Hepatic stellate cell (primary cell): ENCODE measurements around the gene SLC25A2.
"Not testable (repeated sequence)": the region's sequence is repeated elsewhere in the genome, so short reads cannot be mapped to it uniquely, and the experiment has no call there.

Experiments
- DNase-seq: peaks from one replicate; pipeline ENCODE4 v3.0.0; 2011; ENCODE audit warnings: low spot score

Gene SLC25A2

DNA sequence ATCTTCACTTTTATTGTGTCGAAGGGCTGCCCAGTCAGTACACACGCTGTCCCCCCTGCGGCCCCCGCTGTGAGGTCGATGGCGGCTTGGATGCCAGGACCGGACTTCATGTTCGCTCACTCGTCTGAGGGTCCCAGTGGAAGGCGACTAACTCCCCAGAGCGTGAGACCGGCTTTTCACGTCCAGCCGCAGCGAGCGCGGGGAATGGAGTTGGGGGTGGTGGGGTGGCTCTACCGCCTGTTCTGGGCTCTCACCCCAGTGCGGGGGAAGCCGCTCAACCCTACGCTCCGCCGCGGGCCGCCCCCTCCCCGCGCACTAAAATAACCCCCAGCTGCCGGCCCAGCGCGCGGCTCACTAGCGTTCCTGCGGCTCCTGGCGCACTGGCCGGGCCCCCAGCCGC is at the start of gene SLC25A2:
Gene SLC25A2 (minus strand): TSS at position 294 of the 400 bp plus-strand sequence. CDS start 184 bp downstream, at position 110.
- DNase-seq: no peak

DNA sequence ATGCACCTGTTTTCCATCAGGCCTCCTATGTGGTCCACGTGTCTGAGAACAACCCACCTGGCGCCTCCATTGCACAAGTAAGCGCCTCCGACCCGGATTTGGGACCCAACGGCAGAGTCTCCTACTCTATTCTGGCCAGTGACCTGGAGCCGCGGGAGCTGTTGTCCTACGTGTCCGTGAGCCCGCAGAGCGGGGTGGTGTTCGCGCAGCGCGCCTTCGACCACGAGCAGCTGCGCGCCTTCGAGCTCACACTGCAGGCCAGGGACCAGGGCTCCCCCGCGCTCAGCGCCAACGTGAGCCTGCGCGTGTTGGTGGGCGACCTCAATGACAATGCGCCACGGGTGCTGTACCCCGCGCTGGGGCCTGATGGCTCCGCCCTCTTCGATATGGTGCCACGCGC is 47.7 kb upstream of the SLC25A2 start:
- no peak for DNase-seq

- DNase-seq: peak; percentile 46
These were observed 46.2 kb upstream of the SLC25A2 start, which contains the start of gene PCDHGB1 for GRCh38 chr5:141349917-141350619. PCDHGB1 (plus strand) TSS chr5:141350099; CDS start chr5:141350261, 162 bp downstream.

DNA sequence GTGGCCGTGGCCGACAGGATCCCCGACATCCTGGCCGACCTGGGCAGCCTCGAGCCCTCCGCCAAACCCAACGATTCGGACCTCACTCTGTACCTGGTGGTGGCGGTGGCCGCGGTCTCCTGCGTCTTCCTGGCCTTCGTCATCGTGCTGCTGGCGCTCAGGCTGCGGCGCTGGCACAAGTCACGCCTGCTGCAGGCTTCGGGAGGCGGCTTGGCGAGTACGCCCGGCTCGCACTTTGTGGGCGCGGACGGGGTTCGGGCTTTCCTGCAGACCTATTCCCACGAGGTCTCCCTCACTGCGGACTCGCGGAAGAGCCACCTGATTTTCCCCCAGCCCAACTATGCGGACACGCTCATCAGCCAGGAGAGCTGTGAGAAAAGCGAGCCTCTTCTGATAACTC is 42.2 kb upstream of the SLC25A2 start:
- DNase-seq: not testable (repeated sequence)

GRCh38 chr5:141345327-141345726 is 41.5 kb upstream of the SLC25A2 start:
- no peak for DNase-seq

- no peak for DNase-seq
These were observed 40.2 kb upstream of the SLC25A2 start for GRCh38 chr5:141343953-141344463.

GRCh38 chr5:141343242-141343952 is 39.5 kb upstream of the SLC25A2 start, which contains the start of gene PCDHGA3:
PCDHGA3 (plus strand) TSS chr5:141343829; CDS start chr5:141344034, 205 bp downstream.
- DNase-seq: no peak

DNA sequence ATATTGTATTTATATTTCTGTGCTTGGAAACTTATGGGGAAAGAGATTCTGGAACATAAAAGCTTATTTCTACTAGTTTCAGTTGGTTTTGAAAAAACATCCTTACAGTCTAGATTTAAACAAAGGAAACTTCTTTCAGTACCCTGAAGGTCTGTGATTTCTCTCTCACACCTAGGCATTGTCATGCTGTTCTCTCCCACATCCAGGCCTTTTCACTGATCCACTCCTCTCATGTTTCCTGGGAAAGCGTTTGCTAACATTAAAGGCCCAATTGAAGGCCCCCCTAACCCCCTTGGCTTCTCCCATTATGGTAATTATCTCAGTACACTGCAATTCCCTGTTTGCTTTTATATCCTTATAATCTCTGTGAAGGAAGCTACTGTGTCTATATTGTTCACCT is 38.9 kb upstream of the SLC25A2 start:
- DNase-seq: no peak

- not testable (repeated sequence) for DNase-seq
These were observed 37.0 kb upstream of the SLC25A2 start for GRCh38 chr5:141340781-141341354.

GRCh38 chr5:141338538-141339306 is 34.9 kb upstream of the SLC25A2 start, which contains the start of gene PCDHGA2:
PCDHGA2 (plus strand) TSS chr5:141338760.
- DNase-seq: peak; percentile 79

- DNase-seq: not testable (repeated sequence)
These were observed 28.7 kb upstream of the SLC25A2 start for GRCh38 chr5:141332571-141332970.

DNA sequence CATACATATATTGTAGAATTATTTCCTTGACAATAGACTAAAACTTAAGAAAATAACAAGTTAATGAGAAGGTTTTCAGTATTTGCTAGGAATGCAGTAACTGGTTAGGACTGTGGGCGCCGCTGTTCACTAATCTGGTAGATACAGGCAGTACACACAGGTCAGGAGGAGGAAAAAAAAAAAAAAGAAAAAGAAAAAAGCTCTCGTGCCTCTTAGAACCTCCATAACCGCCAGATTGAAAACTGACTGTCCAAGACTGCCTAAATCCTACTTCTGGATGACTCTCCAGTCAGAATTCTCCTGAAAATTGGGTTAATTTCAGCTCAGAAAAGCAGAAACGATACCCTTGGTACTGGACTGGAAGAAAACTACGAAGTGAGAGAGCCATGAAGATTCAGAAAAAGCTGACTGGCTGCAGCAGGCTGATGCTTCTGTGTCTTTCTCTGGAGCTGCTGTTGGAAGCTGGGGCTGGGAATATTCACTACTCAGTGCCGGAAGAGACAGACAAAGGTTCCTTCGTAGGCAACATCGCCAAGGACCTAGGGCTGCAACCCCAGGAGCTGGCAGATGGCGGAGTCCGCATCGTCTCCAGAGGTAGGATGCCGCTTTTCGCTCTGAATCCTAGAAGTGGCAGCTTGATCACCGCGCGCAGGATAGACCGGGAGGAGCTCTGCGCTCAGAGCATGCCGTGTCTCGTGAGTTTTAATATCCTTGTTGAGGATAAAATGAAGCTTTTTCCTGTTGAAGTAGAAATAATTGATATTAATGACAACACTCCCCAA is 26.6 kb upstream of the SLC25A2 start, which contains the start of gene PCDHGA1:
Gene PCDHGA1 (plus strand): TSS at position 216 of the 782 bp plus-strand sequence.
- peak; percentile 62 for DNase-seq

GRCh38 chr5:141328231-141328630 is 24.4 kb upstream of the SLC25A2 start:
- no peak for DNase-seq

DNA sequence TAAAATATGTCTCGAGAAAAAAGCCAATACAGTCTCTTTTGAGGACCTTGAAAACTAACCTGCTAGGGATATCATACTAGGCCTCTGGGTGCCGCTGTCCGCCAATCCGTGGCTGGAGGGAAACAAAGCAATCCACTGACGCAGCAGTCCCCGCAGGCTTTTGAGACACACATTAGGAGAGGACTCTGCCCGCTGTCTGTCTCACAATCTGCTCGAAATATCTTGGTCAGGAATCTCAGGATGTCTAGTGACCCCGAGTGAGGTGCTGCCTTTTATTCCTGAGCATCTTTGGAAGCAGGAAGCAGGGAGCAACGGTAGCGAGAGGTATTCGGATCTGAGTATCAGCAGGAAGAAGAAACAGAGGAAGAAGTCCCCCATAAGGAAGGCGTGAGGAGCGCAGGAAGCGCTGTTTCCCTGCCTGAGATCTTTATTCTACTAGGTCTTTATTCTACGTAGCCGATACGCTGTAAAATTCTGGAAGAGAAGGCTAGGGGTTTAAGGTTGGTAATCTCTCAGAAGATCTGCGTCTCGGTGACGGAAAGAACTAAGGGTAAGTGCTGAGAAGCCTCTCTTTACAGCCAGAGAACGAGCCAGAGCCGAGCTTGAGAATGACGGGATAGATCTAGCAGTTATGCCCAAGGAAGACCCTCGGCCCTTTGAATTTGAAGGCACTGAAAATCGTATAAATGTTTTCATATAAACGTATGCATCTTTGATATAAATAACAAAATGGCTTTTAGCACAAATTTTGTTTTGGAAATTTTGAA is 22.4 kb upstream of the SLC25A2 start:
- peak; percentile 82 for DNase-seq

GRCh38 chr5:141322261-141322660 is 18.4 kb upstream of the SLC25A2 start:
- no peak for DNase-seq

DNA sequence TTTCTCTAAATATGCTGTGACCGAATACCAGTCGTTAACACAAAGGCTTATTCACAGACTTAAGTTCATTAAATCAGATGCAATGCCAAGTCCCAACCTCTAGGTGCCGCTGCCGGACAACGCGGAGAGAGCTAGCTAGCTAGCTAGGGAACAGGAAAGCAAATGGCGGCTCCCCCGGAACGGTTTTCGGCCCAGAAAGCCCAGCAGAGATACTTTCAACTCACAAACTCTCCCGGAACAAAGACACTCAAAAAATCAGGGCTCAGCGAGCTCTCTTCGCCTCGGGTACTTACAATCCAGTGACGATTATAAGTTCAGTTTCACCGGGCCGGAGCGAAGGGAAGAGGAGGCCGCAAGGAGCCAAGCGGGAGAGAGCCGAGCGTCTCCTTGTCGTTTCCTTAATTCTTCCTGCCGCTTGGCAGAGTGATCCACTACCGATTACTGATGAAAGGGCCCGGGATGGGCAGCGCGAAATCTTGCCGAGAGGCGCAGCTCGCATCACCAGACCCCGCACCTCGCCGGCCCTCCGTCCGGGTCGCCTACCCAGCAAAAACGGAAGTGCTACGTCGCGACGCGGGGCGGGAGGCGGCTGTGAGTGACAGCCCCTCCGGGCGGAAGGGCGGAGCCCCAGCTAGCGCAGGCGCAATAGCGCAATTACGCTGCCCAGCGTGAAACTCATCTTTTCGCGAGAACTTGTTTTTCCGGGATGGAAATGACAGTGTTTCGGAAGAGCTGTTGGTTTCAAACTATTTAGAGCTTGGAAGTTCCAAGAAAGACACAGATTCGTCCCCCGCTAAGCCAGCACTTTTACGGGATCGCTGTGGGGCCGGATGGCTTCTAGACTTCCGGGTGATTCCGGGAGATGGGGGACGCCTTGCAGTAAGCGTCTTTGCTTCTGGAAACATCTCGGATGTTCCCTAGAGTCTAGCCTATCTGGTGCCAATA is 16.6 kb upstream of the SLC25A2 start, which contains the start of gene TAF7:
Gene TAF7 (minus strand): TSS at position 560 of the 945 bp plus-strand sequence. CDS start 740 bp downstream, outside the sequence.
- peak; percentile 92 for DNase-seq

DNA sequence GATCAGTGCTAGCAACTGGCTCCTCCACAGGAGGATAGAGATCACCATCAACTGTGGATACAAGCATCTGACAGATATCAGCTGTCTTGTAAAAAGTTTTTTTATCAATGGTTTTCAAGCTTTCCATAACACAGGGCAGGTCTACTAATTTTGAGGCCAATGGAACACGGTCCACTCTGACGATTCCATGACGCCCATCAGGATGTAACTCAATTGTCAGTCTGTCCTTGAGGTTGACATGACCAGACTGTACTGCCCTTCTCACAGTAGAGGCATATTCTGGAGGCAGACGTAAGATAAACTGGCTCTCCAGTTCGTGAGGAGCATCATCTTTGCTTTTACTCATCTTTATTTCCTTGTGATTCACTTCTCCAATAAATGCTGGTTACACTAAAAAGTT is 15.8 kb upstream of the SLC25A2 start:
- DNase-seq: no peak

DNA sequence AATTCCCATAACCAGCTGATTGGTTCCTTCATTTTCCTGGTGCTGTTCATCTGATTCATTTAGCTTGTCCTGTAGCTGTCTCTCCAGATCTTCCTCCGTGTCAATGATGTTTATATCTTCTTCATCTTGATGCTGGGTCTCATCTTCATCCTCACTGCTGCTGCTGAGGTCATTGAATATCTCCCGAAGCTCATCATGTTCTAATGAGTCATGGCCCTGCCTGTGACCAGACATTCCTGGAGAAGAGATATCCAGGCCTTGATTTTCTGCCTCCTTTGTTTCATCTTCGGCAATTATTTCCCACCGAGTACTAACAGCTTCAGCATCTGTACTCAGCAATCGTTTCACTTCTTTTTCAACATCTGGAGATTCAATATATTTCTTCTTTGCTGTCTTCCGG is 15.4 kb upstream of the SLC25A2 start:
- no peak for DNase-seq

DNA sequence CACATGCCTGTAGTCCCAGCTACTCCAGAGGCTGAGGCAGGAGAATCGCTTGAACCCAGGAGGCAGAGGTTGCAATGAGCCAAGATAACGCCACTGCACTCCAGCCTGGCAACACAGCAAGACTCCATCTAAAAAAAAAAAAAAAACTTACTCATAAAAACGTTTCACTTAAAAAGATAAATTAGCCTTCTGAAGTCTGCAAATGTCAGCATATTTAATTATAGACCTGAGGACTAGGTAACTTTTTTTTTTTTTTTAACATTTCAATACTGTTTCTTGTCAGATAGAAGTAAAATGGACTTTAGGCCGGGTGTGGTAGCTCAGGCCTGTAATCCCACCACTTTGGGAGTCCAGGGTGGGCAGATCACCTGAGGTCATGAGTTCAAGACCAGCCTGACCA is 13.1 kb upstream of the SLC25A2 start:
- not testable (repeated sequence) for DNase-seq
